ENCODE measurements around the gene SHKBP1. TPM values are rescaled to one million over a fixed set of nuclear protein-coding genes. Genes with fewer than 3 reads are reported as not detected.

The SHKBP1 gene
- total and polyA plus RNA-seq, 4 donors = 21.1 to 191 (median 97.1) TPM

DNA sequence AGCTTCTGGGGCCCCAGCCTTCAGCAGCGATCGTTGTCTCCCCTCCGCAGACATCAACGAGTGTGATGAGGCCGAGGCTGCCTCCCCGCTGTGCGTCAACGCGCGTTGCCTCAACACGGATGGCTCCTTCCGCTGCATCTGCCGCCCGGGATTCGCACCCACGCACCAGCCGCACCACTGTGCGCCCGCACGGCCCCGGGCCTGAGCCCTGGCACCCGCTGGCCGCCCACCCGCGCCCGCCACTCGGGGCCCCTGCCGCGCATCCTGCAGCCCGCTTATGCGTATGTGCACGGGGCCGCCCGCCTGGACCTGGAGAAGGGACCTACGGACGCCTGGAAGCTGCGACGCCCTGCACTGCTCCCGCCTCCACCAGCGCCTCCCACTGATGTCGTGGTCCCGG lies 52.7 kb downstream of the SHKBP1 start:
- Histone ChIP-seq H3K9me3 (ENCODE audit: control insufficient read depth in 4 of 4, insufficient read depth in 3 of 4, low read length in 3 of 4) (peaks cover 0 to 4% (median 0%) of the 10 kb centered on the region in 4 donors), H3K9ac (ENCODE audit: insufficient read depth in 1 of 2, low read length in 2 of 2) (no peak overlapping the region), H3K27ac (ENCODE audit: low read depth in 1 of 2, low read length in 1 of 2) (no peak overlapping the region), H3K36me3 (ENCODE audit: control insufficient read depth in 4 of 4, insufficient read depth in 4 of 4, low read length in 4 of 4) (peaks cover 0 to 26% (median 14%) of the 10 kb centered on the region in 4 donors), H3K4me1 (ENCODE audit: control insufficient read depth in 5 of 5, insufficient read depth in 5 of 5, low read length in 5 of 5) (peaks cover 0 to 10% (median 4%) of the 10 kb centered on the region in 5 donors), H3K4me3 (no peak overlapping the region), H3K27me3 (ENCODE audit: control insufficient read depth in 3 of 3, insufficient read depth in 3 of 3, low read length in 2 of 3) (no peaks in the 10 kb centered on the region)
- 94 to 96% methylated on average over 41 to 42 of the region's 42 CpGs for WGBS, 2 donors
- DNase-seq (no peak), ATAC-seq (ENCODE audit: insufficient read depth, low FRiP score) (no peak)
- TF ChIP-seq, protein P1, sequence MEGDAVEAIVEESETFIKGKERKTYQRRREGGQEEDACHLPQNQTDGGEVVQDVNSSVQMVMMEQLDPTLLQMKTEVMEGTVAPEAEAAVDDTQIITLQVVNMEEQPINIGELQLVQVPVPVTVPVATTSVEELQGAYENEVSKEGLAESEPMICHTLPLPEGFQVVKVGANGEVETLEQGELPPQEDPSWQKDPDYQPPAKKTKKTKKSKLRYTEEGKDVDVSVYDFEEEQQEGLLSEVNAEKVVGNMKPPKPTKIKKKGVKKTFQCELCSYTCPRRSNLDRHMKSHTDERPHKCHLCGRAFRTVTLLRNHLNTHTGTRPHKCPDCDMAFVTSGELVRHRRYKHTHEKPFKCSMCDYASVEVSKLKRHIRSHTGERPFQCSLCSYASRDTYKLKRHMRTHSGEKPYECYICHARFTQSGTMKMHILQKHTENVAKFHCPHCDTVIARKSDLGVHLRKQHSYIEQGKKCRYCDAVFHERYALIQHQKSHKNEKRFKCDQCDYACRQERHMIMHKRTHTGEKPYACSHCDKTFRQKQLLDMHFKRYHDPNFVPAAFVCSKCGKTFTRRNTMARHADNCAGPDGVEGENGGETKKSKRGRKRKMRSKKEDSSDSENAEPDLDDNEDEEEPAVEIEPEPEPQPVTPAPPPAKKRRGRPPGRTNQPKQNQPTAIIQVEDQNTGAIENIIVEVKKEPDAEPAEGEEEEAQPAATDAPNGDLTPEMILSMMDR (IDR thresholded peaks at IDR 0.05; ENCODE audit: control extremely low read depth, extremely low read depth) = no peak

- H3K9me3 ChIP-seq (ENCODE audit: control insufficient read depth in 4 of 4, insufficient read depth in 3 of 4, low read length in 3 of 4) = peaks cover 0 to 4% (median 0%) of the 10 kb centered on the region in 4 donors
- H3K27me3 ChIP-seq (ENCODE audit: control insufficient read depth in 3 of 3, insufficient read depth in 3 of 3, low read length in 2 of 3) = no peaks in the 10 kb centered on the region
- 74 to 85% methylated on average over 16 of the region's 16 CpGs for WGBS, 2 donors
- ATAC-seq (ENCODE audit: insufficient read depth, low FRiP score) = no peak
- TF ChIP-seq, protein P1 (IDR thresholded peaks at IDR 0.05; ENCODE audit: control extremely low read depth, extremely low read depth) = no peak
- DNase-seq = no peak
- H3K27ac ChIP-seq (ENCODE audit: low read depth in 1 of 2, low read length in 1 of 2) = no peak overlapping the region
- H3K36me3 ChIP-seq (ENCODE audit: control insufficient read depth in 4 of 4, insufficient read depth in 4 of 4, low read length in 4 of 4) = peaks cover 0 to 17% (median 13%) of the 10 kb centered on the region in 4 donors
- H3K9ac ChIP-seq (ENCODE audit: insufficient read depth in 1 of 2, low read length in 2 of 2) = no peak overlapping the region
- H3K4me3 ChIP-seq = no peak overlapping the region
- H3K4me1 ChIP-seq (ENCODE audit: control insufficient read depth in 5 of 5, insufficient read depth in 5 of 5, low read length in 5 of 5) = peaks cover 0 to 10% (median 4%) of the 10 kb centered on the region in 5 donors
These were observed 54.0 kb downstream of the SHKBP1 start for GRCh38 chr19:40630571-40631160.

- 74 to 81% methylated on average over 3 of the region's 3 CpGs for WGBS, 2 donors
- peaks cover 0 to 10% (median 4%) of the 10 kb centered on the region in 5 donors for H3K4me1 ChIP-seq (ENCODE audit: control insufficient read depth in 5 of 5, insufficient read depth in 5 of 5, low read length in 5 of 5)
- peaks cover 0 to 4% (median 0%) of the 10 kb centered on the region in 4 donors for H3K9me3 ChIP-seq (ENCODE audit: control insufficient read depth in 4 of 4, insufficient read depth in 3 of 4, low read length in 3 of 4)
- no peaks in the 10 kb centered on the region for H3K27me3 ChIP-seq (ENCODE audit: control insufficient read depth in 3 of 3, insufficient read depth in 3 of 3, low read length in 2 of 3)
- H3K9ac ChIP-seq (ENCODE audit: insufficient read depth in 1 of 2, low read length in 2 of 2) = no peak overlapping the region
- no peak for ATAC-seq (ENCODE audit: insufficient read depth, low FRiP score)
- TF ChIP-seq, protein P1 (IDR thresholded peaks at IDR 0.05; ENCODE audit: control extremely low read depth, extremely low read depth) = no peak
- no peak overlapping the region for H3K27ac ChIP-seq (ENCODE audit: low read depth in 1 of 2, low read length in 1 of 2)
- H3K36me3 ChIP-seq (ENCODE audit: control insufficient read depth in 4 of 4, insufficient read depth in 4 of 4, low read length in 4 of 4) = peaks cover 0 to 8% (median 5%) of the 10 kb centered on the region in 4 donors
- H3K4me3 ChIP-seq = no peak overlapping the region
- no peak for DNase-seq
These were observed 55.8 kb downstream of the SHKBP1 start for GRCh38 chr19:40632311-40633036.
